Measurements from ENCODE around the gene TMED9.
A peak's percentile ranks its signal among the peaks of the same experiment; 100 is the strongest.

- peak; percentile 49 for TF ChIP-seq CTCF (conservative IDR thresholded peaks at IDR 0.05; ENCODE audit: low read length)
- no peak for TF ChIP-seq EZH2phosphoT487 (IDR thresholded peaks at IDR 0.05; ENCODE audit: borderline replicate concordance, low read depth, low read length)
These were observed 9.8 kb downstream of the TMED9 start for GRCh38 chr5:177601577-177602457.
